ENCODE measurements around the gene RGS12. TPM values are rescaled to one million over a fixed set of nuclear protein-coding genes. Genes with fewer than 3 reads are reported as not detected.

Gene RGS12
- polyA plus RNA-seq, 1 of the 3 experiments (the other 2 are of a cell fraction), result 18.4 TPM

DNA sequence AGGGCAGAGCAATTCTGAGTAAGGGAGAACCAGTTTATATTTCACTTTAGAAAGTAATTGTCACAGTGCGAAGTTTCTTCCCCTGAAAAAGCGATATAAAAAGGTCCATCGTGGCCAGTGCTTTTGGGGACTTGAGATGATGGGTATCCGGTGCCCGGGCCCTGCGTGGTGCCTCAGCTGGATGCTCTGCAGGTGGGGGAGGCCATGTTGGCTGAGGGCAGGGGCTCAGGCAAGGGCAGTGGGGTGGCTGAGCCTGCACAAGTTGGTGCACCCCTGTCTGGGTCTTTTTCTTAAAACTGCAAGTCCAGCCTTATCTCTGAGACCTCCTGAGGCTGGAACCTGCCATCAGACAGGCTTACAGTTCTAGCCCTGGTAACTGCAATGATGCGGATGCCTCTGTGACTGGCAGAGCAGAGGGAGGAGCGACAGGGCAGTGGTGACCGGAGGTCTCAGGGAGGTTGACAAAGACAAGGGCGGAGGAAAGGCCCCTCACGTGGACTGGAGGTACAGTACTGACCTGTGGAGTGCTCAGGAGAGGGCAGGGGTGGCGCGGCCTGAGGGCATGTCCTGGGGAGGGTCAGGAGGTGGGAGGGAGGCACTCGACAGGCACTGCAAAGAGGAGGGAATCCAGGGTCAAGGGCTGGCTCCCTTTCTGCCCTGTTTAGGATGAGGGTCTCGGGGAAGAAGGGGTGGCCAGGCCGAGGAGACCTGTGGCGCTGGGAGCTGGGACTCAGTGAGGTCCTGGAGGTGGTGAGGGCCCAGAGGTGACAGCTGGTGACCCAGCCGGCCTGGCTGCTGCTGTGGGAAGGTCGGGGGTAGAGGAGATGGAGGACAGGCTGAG is 1.8 kb downstream of the RGS12 start:
- CTCF ChIA-PET, result interaction anchor here (1.0 to 1.5 kb wide), 2 partner anchors 9 to 10 kb away, joined by 3 read pairs; no protein-coding TSS in a partner anchor
- peaks cover 0 to 9% of the 10 kb centered on the region in 2 experiments for H3K36me3 ChIP-seq (replicated peaks in 1 of 2; ENCODE audit: control insufficient read depth in 1 of 2, insufficient read depth in 2 of 2, low read length in 1 of 2)

More for the DNA sequence above, 1.8 kb downstream of the RGS12 start:
- no peak for TF ChIP-seq EP300 (IDR thresholded peaks at IDR 0.05; ENCODE audit: borderline replicate concordance in 1 of 2, low read depth in 1 of 2, low read length in 1 of 2)
- TF ChIP-seq, protein P1, sequence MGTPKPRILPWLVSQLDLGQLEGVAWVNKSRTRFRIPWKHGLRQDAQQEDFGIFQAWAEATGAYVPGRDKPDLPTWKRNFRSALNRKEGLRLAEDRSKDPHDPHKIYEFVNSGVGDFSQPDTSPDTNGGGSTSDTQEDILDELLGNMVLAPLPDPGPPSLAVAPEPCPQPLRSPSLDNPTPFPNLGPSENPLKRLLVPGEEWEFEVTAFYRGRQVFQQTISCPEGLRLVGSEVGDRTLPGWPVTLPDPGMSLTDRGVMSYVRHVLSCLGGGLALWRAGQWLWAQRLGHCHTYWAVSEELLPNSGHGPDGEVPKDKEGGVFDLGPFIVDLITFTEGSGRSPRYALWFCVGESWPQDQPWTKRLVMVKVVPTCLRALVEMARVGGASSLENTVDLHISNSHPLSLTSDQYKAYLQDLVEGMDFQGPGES (IDR thresholded peaks at IDR 0.05; ENCODE audit: low read depth, low read length), result no peak
- TF ChIP-seq GABPA (IDR thresholded peaks at IDR 0.05; ENCODE audit: low read depth), result no peak
- no peak for TF ChIP-seq ELF1 (IDR thresholded peaks at IDR 0.05)
- TF ChIP-seq, protein P2, sequence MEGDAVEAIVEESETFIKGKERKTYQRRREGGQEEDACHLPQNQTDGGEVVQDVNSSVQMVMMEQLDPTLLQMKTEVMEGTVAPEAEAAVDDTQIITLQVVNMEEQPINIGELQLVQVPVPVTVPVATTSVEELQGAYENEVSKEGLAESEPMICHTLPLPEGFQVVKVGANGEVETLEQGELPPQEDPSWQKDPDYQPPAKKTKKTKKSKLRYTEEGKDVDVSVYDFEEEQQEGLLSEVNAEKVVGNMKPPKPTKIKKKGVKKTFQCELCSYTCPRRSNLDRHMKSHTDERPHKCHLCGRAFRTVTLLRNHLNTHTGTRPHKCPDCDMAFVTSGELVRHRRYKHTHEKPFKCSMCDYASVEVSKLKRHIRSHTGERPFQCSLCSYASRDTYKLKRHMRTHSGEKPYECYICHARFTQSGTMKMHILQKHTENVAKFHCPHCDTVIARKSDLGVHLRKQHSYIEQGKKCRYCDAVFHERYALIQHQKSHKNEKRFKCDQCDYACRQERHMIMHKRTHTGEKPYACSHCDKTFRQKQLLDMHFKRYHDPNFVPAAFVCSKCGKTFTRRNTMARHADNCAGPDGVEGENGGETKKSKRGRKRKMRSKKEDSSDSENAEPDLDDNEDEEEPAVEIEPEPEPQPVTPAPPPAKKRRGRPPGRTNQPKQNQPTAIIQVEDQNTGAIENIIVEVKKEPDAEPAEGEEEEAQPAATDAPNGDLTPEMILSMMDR (IDR thresholded peaks at IDR 0.05), result no peak
- TF ChIP-seq RAD21 (IDR thresholded peaks at IDR 0.05; ENCODE audit: low read length), result no peak
- TF ChIP-seq, protein P3, sequence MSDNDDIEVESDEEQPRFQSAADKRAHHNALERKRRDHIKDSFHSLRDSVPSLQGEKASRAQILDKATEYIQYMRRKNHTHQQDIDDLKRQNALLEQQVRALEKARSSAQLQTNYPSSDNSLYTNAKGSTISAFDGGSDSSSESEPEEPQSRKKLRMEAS (IDR thresholded peaks at IDR 0.05; ENCODE audit: low read depth), result no peak
- no peak for TF ChIP-seq NRF1 (IDR thresholded peaks at IDR 0.05; ENCODE audit: low read depth, low read length)
- no peak for TF ChIP-seq EZH2phosphoT487 (IDR thresholded peaks at IDR 0.05; ENCODE audit: borderline replicate concordance, low read depth)
- TF ChIP-seq CHD2 (IDR thresholded peaks at IDR 0.05; ENCODE audit: low read length, partially characterized antibody), result no peak
- no peak for TF ChIP-seq POLR2AphosphoS5 (IDR thresholded peaks at IDR 0.05; ENCODE audit: low read depth, low read length)
- no peak for TF ChIP-seq FOXM1 (IDR thresholded peaks at IDR 0.05; ENCODE audit: low read depth)
- TF ChIP-seq, protein P4, sequence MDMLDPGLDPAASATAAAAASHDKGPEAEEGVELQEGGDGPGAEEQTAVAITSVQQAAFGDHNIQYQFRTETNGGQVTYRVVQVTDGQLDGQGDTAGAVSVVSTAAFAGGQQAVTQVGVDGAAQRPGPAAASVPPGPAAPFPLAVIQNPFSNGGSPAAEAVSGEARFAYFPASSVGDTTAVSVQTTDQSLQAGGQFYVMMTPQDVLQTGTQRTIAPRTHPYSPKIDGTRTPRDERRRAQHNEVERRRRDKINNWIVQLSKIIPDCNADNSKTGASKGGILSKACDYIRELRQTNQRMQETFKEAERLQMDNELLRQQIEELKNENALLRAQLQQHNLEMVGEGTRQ (IDR thresholded peaks at IDR 0.05; ENCODE audit: borderline replicate concordance, low read depth, low read length), result no peak
- WGBS (ENCODE audit: low lambda C conversion rate), result 94% methylated on average over 18 of the region's 19 CpGs
- peak overlapping the region; percentile 97; the same call in 1 of the 2 replicates for H3K9ac ChIP-seq
- no peaks in the 10 kb centered on the region for H3K9me2 ChIP-seq
- peaks cover 64% of the 10 kb centered on the region for H3K79me2 ChIP-seq (ENCODE audit: insufficient read depth)
- H4K20me1 ChIP-seq (ENCODE audit: insufficient read depth), result peaks cover 20% of the 10 kb centered on the region
- peak overlapping the region; percentile 88 for H3K4me2 ChIP-seq
- DNase-seq, result no peak
- H3K27me3 ChIP-seq (ENCODE audit: insufficient read depth), result no peaks in the 10 kb centered on the region
- H3K27ac ChIP-seq (ENCODE audit: low read depth in 2 of 2, low read length in 1 of 2), result no peak overlapping the region
- POLR2A ChIA-PET, result interaction anchor here (0.9 to 1.6 kb wide), 2 partner anchors 10 to 15 kb away, joined by 3 to 5 read pairs; no protein-coding TSS in a partner anchor
- H3K4me3 ChIP-seq (ENCODE audit: low read depth in 2 of 2, low read length in 1 of 2), result peak overlapping the region; percentile 77
- no peaks in the 10 kb centered on the region for H3F3A ChIP-seq (replicated peaks; ENCODE audit: insufficient read depth)
- peaks cover 7 to 29% of the 10 kb centered on the region in 2 experiments; a peak in 2 of 4 replicates for H3K4me1 ChIP-seq (ENCODE audit: control insufficient read depth in 1 of 2, insufficient read depth in 2 of 2, low read depth in 1 of 2, low read length in 1 of 2)
- no peak overlapping the region for H2AFZ ChIP-seq (ENCODE audit: low read depth)
- no peaks in the 10 kb centered on the region for H3K9me3 ChIP-seq

Data from SK-N-SH (cell line).